Thyroid gland (tissue), 4 donors: ENCODE measurements around the gene PRRG1.

Source experiments
- CTCF ChIP-seq, 6 experiments: fragments of 200-600 bp in 3 of 6; fragments of 450-650 bp in 3 of 6; sonication (generic) in 3 of 6; IDR thresholded peaks; one replicate each; pipeline ENCODE4 v1.5.1; 2016 to 2019; ENCODE audit warnings: antibody characterized with exemption in 6 of 6, mild to moderate bottlenecking in 2 of 6, inconsistent platforms in 1 of 6, moderate library complexity in 1 of 6
- POLR2A ChIP-seq, 2 donors: fragments of 450-650 bp; IDR thresholded peaks; one replicate each; pipeline ENCODE4 v1.6.1; 2017; ENCODE audit warnings: antibody characterized with exemption in 2 of 2, mild to moderate bottlenecking in 2 of 2, moderate library complexity in 1 of 2

GRCh38 chrX:37315511-37316248 lies 33.5 kb upstream of the PRRG1 start:
- TF ChIP-seq POLR2A (IDR thresholded peaks at IDR 0.05) (no peak), CTCF (IDR thresholded peaks at IDR 0.05) (no peak)
